ENCODE results near the gene CLNK. TPM values are rescaled to one million over a fixed set of nuclear protein-coding genes. Genes with fewer than 3 reads are reported as not detected.

The CLNK gene
- total RNA-seq, 4 donors from 2014 or later, result not detected

- TF ChIP-seq POLR2A (IDR thresholded peaks at IDR 0.05) (no peak), CTCF (IDR thresholded peaks at IDR 0.05) (no peak)
- H3K27ac ChIP-seq, result no peak overlapping the region
- H3K9me3 ChIP-seq, result no peaks in the 10 kb centered on the region
- H3K36me3 ChIP-seq, result no peaks in the 10 kb centered on the region
- no peaks in the 10 kb centered on the region for H3K27me3 ChIP-seq
- 3 to 46% methylated on average over 1 of the region's 1 CpG for WGBS, 2 donors
- H3K4me1 ChIP-seq, result no peaks in the 10 kb centered on the region
- peak; percentile 21 to 22 for DNase-seq
- intact Hi-C loops (cut with DNase I), result no loop called here
- H3K4me3 ChIP-seq (replicated peaks in 1 of 3), result no peak overlapping the region
Observed at GRCh38 chr4:10437735-10438134, 246.8 kb downstream of the CLNK start.

Other genes with a start within 250 kb of the CLNK start
- gene ZNF518B, start 227.3 kb downstream of the CLNK start, total RNA-seq, result 10 to 100 TPM; 23.5 to 86.9 (median 32.5) TPM